ENCODE measurements around the gene CCDC191. TPM values are rescaled to one million over a fixed set of nuclear protein-coding genes. Genes with fewer than 3 reads are reported as not detected.
A peak's percentile ranks its signal among the peaks of the same experiment; 100 is the strongest.

Gene CCDC191
- total and polyA plus RNA-seq, 12 donors = 0.60 to 13.1 (median 4.6) TPM

GRCh38 chr3:114101101-114101500 lies 44.8 kb upstream of the CCDC191 start:
- no peak overlapping the region for H3K4me3 ChIP-seq
- H3K27ac ChIP-seq = no peak overlapping the region
- intact Hi-C loops (cut with DNase I) = no loop called here
- H3K27me3 ChIP-seq = no peaks in the 10 kb centered on the region
- no peak for TF ChIP-seq POLR2A (IDR thresholded peaks at IDR 0.05)
- TF ChIP-seq CTCF (IDR thresholded peaks at IDR 0.05) = no peak
- H3K9me3 ChIP-seq (replicated peaks in 1 of 3) = no peaks in the 10 kb centered on the region
- 54 to 86% (median 72%) methylated on average over 1 of the region's 1 CpG for WGBS, 4 donors
- no peaks in the 10 kb centered on the region for H3K36me3 ChIP-seq (replicated peaks in 1 of 2)
- no peak for DNase-seq
- H3K4me1 ChIP-seq (replicated peaks in 1 of 2) = no peaks in the 10 kb centered on the region

GRCh38 chr3:114095796-114096195 lies 39.5 kb upstream of the CCDC191 start:
- Histone ChIP-seq H3K36me3 (replicated peaks in 1 of 2) (no peaks in the 10 kb centered on the region), H3K4me3 (no peak overlapping the region), H3K27ac (no peak overlapping the region), H3K9me3 (replicated peaks in 1 of 3) (no peaks in the 10 kb centered on the region), H3K4me1 (replicated peaks in 1 of 2) (peaks cover 0 to 7% of the 10 kb centered on the region in 2 donors), H3K27me3 (no peaks in the 10 kb centered on the region)
- WGBS, 4 donors = 78 to 84% (median 78%) methylated on average over 3 of the region's 3 CpGs
- intact Hi-C loops (cut with DNase I) = no loop called here
- no peak for TF ChIP-seq CTCF (IDR thresholded peaks at IDR 0.05)
- TF ChIP-seq POLR2A (IDR thresholded peaks at IDR 0.05) = no peak
- no peak for DNase-seq

GRCh38 chr3:114093596-114093995 lies 37.3 kb upstream of the CCDC191 start:
- 53 to 57% (median 53%) methylated on average over 2 of the region's 2 CpGs for WGBS, 4 donors
- H3K27me3 ChIP-seq = no peaks in the 10 kb centered on the region
- peaks cover 0 to 7% of the 10 kb centered on the region in 2 donors for H3K4me1 ChIP-seq (replicated peaks in 1 of 2)
- no peak for TF ChIP-seq CTCF (IDR thresholded peaks at IDR 0.05)
- no peak for TF ChIP-seq POLR2A (IDR thresholded peaks at IDR 0.05)
- DNase-seq = peak in 5 of 7 donors; percentile 27 to 57 (median 46)
- H3K9me3 ChIP-seq (replicated peaks in 1 of 3) = no peaks in the 10 kb centered on the region
- intact Hi-C loops (cut with DNase I) = no loop called here
- H3K36me3 ChIP-seq (replicated peaks in 1 of 2) = no peaks in the 10 kb centered on the region
- H3K27ac ChIP-seq = peak overlapping the region in 1 of 5 donors; percentile 31
- H3K4me3 ChIP-seq = no peak overlapping the region

GRCh38 chr3:114093016-114093380 lies 36.7 kb upstream of the CCDC191 start:
- H3K27ac ChIP-seq = peak overlapping the region in 2 of 5 donors; percentile 31 to 35
- H3K36me3 ChIP-seq (replicated peaks in 1 of 2) = no peaks in the 10 kb centered on the region
- TF ChIP-seq CTCF (IDR thresholded peaks at IDR 0.05) (no peak), POLR2A (IDR thresholded peaks at IDR 0.05) (no peak)
- no peaks in the 10 kb centered on the region for H3K9me3 ChIP-seq (replicated peaks in 1 of 3)
- no peak for DNase-seq
- H3K4me1 ChIP-seq (replicated peaks in 1 of 2) = peaks cover 0 to 7% of the 10 kb centered on the region in 2 donors
- WGBS, 4 donors = 42 to 46% (median 43%) methylated on average over 3 of the region's 3 CpGs
- H3K4me3 ChIP-seq = no peak overlapping the region
- intact Hi-C loops (cut with DNase I) = no loop called here
- no peaks in the 10 kb centered on the region for H3K27me3 ChIP-seq
